BJ (cell line): ENCODE measurements around the gene LENG1. TPM values are rescaled to one million over a fixed set of nuclear protein-coding genes. Genes with fewer than 3 reads are reported as not detected.
"Not testable (repeated sequence)": the region's sequence is repeated elsewhere in the genome, so short reads cannot be mapped to it uniquely, and the experiment has no call there.

Experiments used
- CTCF ChIA-PET: fragments of 350-600 bp; formaldehyde crosslinking; extraction: SDS; loops from one replicate; lab custom pipeline; 2021; ENCODE audit warnings: antibody characterized with exemption, inconsistent platforms; lab: Yijun Ruan, JAX
- POLR2A ChIA-PET: fragments of 300-600 bp; sonication (Branson Sonifier 250); formaldehyde crosslinking; extraction: SDS; loops from one replicate; lab custom pipeline; 2021; ENCODE audit warnings: antibody characterized with exemption; lab: Charles Lee
- DNase-seq: peaks from one replicate; pipeline ENCODE4 v3.0.0-alpha.2; 2011; ENCODE audit warnings: low read depth
- H3K27me3 ChIP-seq: 2 replicates; pipeline ENCODE4 v1.6.0; 2011; ENCODE audit warnings: low read length; ENCODE audit not compliant: control insufficient read depth, insufficient read depth
- H3K36me3 ChIP-seq: 2 replicates; pipeline ENCODE4 v1.5.1; 2011; ENCODE audit warnings: low read length; ENCODE audit not compliant: control insufficient read depth, insufficient read depth
- H3K4me3 ChIP-seq: 2 replicates; pipeline ENCODE4 v1.5.1; 2011; ENCODE audit warnings: low read depth, mild to moderate bottlenecking, control low read depth, low read length
- CTCF ChIP-seq: IDR thresholded peaks from 2 replicates; pipeline ENCODE4 v1.5.1; 2011; ENCODE audit warnings: low read depth, mild to moderate bottlenecking, control low read depth, inconsistent platforms, low read length, moderate library complexity; ENCODE audit not compliant: insufficient read depth
- polyA plus RNA-seq: library from polyadenylated mRNA; depleted of rRNA; stranded (reverse); fragments of >200 nt; gene quantifications from 2 replicates; pipeline ENCODE4 v1.2.3, GENCODE V29; 2011

LENG1 gene
- polyA plus RNA-seq, 1 experiment, result 4.4 TPM

- CTCF ChIA-PET, result interaction anchor here (0.8 to 2.2 kb wide), 2 partner anchors 14 to 15 kb away, joined by 3 to 7 read pairs; partner anchors contain the start of genes LENG1 and MBOAT7
- peaks cover 16% of the 10 kb centered on the region for H3K36me3 ChIP-seq
- POLR2A ChIA-PET, result no interaction called here
- TF ChIP-seq CTCF, result no peak
- no peak overlapping the region for H3K4me3 ChIP-seq
- H3K27me3 ChIP-seq, result no peaks in the 10 kb centered on the region
- no peak for DNase-seq
Observed at GRCh38 chr19:54173951-54174834, 14.7 kb upstream of the LENG1 start.

- DNase-seq, result no peak
- H3K36me3 ChIP-seq, result peaks cover 9% of the 10 kb centered on the region
- no peak overlapping the region for H3K4me3 ChIP-seq
- CTCF ChIA-PET, result interaction anchor here (0.8 to 2.2 kb wide), 2 partner anchors 14 to 16 kb away, joined by 3 to 7 read pairs; partner anchors contain the start of genes LENG1 and MBOAT7
- no peaks in the 10 kb centered on the region for H3K27me3 ChIP-seq
- POLR2A ChIA-PET, result interaction anchor here (0.6 kb wide), 1 partner anchor 260 kb away, joined by 7 read pairs; no protein-coding TSS in a partner anchor
- TF ChIP-seq CTCF, result no peak
Observed at GRCh38 chr19:54173359-54173699, 13.8 kb upstream of the LENG1 start.

- H3K27me3 ChIP-seq, result no peaks in the 10 kb centered on the region
- H3K4me3 ChIP-seq, result no peak within 1 kb of the TSS
- ChIA-PET POLR2A (interaction anchor here (0.6 kb wide), 1 partner anchor 261 kb away, joined by 7 read pairs; no protein-coding TSS in a partner anchor), CTCF (interaction anchor here (2.2 kb wide), 1 partner anchor 13 kb away, joined by 7 read pairs; the partner anchor contains the start of gene LENG1)
- no peak for TF ChIP-seq CTCF
- peaks cover 7% of the 10 kb centered on the region for H3K36me3 ChIP-seq
- no peak for DNase-seq
Observed at GRCh38 chr19:54172471-54173358, 13.2 kb upstream of the LENG1 start, which contains the start of gene TMC4. TMC4 (minus strand) TSS chr19:54173160; CDS start chr19:54173117, 43 bp downstream.

- POLR2A ChIA-PET, H3K36me3 ChIP-seq, DNase-seq, H3K4me3 ChIP-seq, H3K27me3 ChIP-seq: not testable (repeated sequence)
- CTCF ChIA-PET, result interaction anchor here (1.0 to 2.4 kb wide), 3 partner anchors 10 to 17 kb away, joined by 4 to 9 read pairs (median 7); partner anchors contain the start of genes LENG1 and MBOAT7
Observed at GRCh38 chr19:54171736-54172431, 12.4 kb upstream of the LENG1 start.

- CTCF ChIA-PET, result interaction anchor here (0.6 to 2.4 kb wide), 16 partner anchors 8 to 222 kb away, joined by 3 to 11 read pairs (median 4); partner anchors contain the start of genes LENG1, MBOAT7 and TSEN34
- POLR2A ChIA-PET, result no interaction called here
- DNase-seq, result no peak
- Histone ChIP-seq H3K36me3 (no peaks in the 10 kb centered on the region; the same call in none of the 2 replicates), H3K4me3 (no peak overlapping the region), H3K27me3 (no peaks in the 10 kb centered on the region)
- no peak for TF ChIP-seq CTCF
Observed at GRCh38 chr19:54169149-54169740, 9.7 kb upstream of the LENG1 start.
